H1 (cell line): ENCODE results near the gene PCED1B. TPM values are rescaled to one million over a fixed set of nuclear protein-coding genes. Genes with fewer than 3 reads are reported as not detected.

ENCODE experiments used
- CTCF ChIA-PET: fragments of 300-600 bp; sonication (Branson Sonifier 250); formaldehyde crosslinking; loops from one replicate; lab custom pipeline; 2021; ENCODE audit not compliant: partially characterized antibody; lab: Charles Lee
- POLR2A ChIA-PET: fragments of 300-600 bp; sonication (Branson Sonifier 250); formaldehyde crosslinking; loops from one replicate; lab custom pipeline; 2021; ENCODE audit warnings: inconsistent platforms; ENCODE audit not compliant: partially characterized antibody; lab: Charles Lee
- DNase-seq, 2 experiments: peaks; one replicate each; pipeline versions ENCODE4 v3.0.0 to v3.0.0-alpha.2; 2010 to 2022; ENCODE audit warnings: low spot score in 2 of 2, low read depth in 1 of 2, mixed read lengths in 1 of 2
- FAIRE-seq: peaks from 2 replicates; lab custom pipeline; 2011; peaks lifted over from hg19 to GRCh38; lab: Jason Lieb, UNC
- H2AFZ ChIP-seq: 2 replicates; pipeline ENCODE4 v1.8.1; 2012; ENCODE audit warnings: low read length, inconsistent platforms
- H2AK5ac ChIP-seq: 2 replicates; pipeline ENCODE4 v1.6.1; 2013; ENCODE audit warnings: low read depth, low read length
- H2BK120ac ChIP-seq: replicated peaks from 2 replicates; pipeline ENCODE3; 2013; ENCODE audit warnings: low read depth, low read length, inconsistent platforms
- H2BK12ac ChIP-seq: 2 replicates; pipeline ENCODE4 v1.6.1; 2013; ENCODE audit warnings: low read depth, low read length
- H2BK15ac ChIP-seq: 2 replicates; pipeline ENCODE4 v1.6.1; 2013; ENCODE audit warnings: low read length
- H2BK20ac ChIP-seq: 2 replicates; pipeline ENCODE4 v1.6.1; 2013; ENCODE audit warnings: low read length
- H2BK5ac ChIP-seq: 2 replicates; pipeline ENCODE4 v1.6.1; 2013; ENCODE audit warnings: low read depth, low read length
- H3K14ac ChIP-seq: 2 replicates; pipeline ENCODE4 v1.6.1; 2013; ENCODE audit warnings: inconsistent platforms; ENCODE audit not compliant: insufficient read length
- H3K18ac ChIP-seq: 2 replicates; pipeline ENCODE4 v1.6.1; 2013; ENCODE audit warnings: low read length; ENCODE audit errors: extremely low read depth
- H3K23ac ChIP-seq: 2 replicates; pipeline ENCODE4 v1.6.1; 2013; ENCODE audit warnings: inconsistent platforms; ENCODE audit not compliant: insufficient read length
- H3K23me2 ChIP-seq: 2 replicates; pipeline ENCODE4 v1.6.1; 2013; ENCODE audit warnings: low read depth, low read length
- H3K27ac ChIP-seq: 2 replicates; pipeline ENCODE4 v1.6.1; 2011; ENCODE audit warnings: low read depth, low read length, inconsistent platforms
- H3K27me3 ChIP-seq, 4 experiments: replicated peaks in 1 of 4; 1 replicate in 1 of 4; 2 replicates in 3 of 4; pipeline versions ENCODE4 v1.6.1 to v1.8.1; 2011 to 2013; ENCODE audit warnings: low read length in 3 of 4, mild to moderate bottlenecking in 3 of 4, inconsistent platforms in 2 of 4, mixed read lengths in 2 of 4, moderate library complexity in 1 of 4; ENCODE audit not compliant: control insufficient read depth in 3 of 4, insufficient read depth in 3 of 4; ENCODE audit errors: extremely low read depth in 1 of 4
- H3K36me3 ChIP-seq, 4 experiments: 2 replicates each; pipeline versions ENCODE4 v1.6.1 to v1.8.1; 2011 to 2013; ENCODE audit warnings: mild to moderate bottlenecking in 4 of 4, low read length in 3 of 4, moderate library complexity in 2 of 4, control low read depth in 1 of 4, inconsistent platforms in 1 of 4; ENCODE audit not compliant: insufficient read depth in 4 of 4, control insufficient read depth in 2 of 4
- H3K4ac ChIP-seq: replicated peaks from 2 replicates; pipeline ENCODE3; 2013; ENCODE audit warnings: low read length, low read depth, mixed read lengths, inconsistent platforms; ENCODE audit not compliant: insufficient read length
- H3K4me1 ChIP-seq, 4 experiments: replicated peaks in 1 of 4; 1 replicate in 1 of 4; 2 replicates in 3 of 4; pipeline versions ENCODE4 v1.6.1 to v1.8.1; 2011 to 2013; ENCODE audit warnings: low read length in 3 of 4, inconsistent platforms in 2 of 4, mixed read lengths in 1 of 4; ENCODE audit not compliant: insufficient read depth in 4 of 4, control insufficient read depth in 3 of 4
- H3K4me2 ChIP-seq, 2 experiments: 2 replicates each; pipeline versions ENCODE4 v1.6.1 to v1.8.1; 2011 to 2013; ENCODE audit warnings: low read depth in 2 of 2, low read length in 2 of 2, control low read depth in 1 of 2, inconsistent platforms in 1 of 2, mild to moderate bottlenecking in 1 of 2; ENCODE audit not compliant: insufficient read depth in 1 of 2
- H3K4me3 ChIP-seq, 4 experiments: fragments of 200-600, 300-600 bp in 1 of 4; sonication (generic), shearing (Covaris generic), sonication (Bioruptor Twin) in 1 of 4; 2 replicates each; pipeline versions ENCODE4 v1.5.1 to v1.8.1; 2011 to 2016; ENCODE audit warnings: low read length in 4 of 4, low read depth in 3 of 4, control low read depth in 2 of 4, inconsistent platforms in 2 of 4, mild to moderate bottlenecking in 2 of 4, mixed read lengths in 1 of 4, moderate library complexity in 1 of 4; ENCODE audit not compliant: insufficient read depth in 2 of 4; ENCODE audit errors: extremely low read depth in 1 of 4
- H3K56ac ChIP-seq: replicated peaks from 2 replicates; pipeline ENCODE3; 2013; ENCODE audit warnings: low read depth, mild to moderate bottlenecking, mixed read lengths, low read length, inconsistent platforms; ENCODE audit not compliant: insufficient read length
- H3K79me1 ChIP-seq: 2 replicates; pipeline ENCODE4 v1.6.1; 2013; ENCODE audit warnings: low read depth, low read length, control low read depth
- H3K79me2 ChIP-seq, 2 experiments: 2 replicates each; pipeline versions ENCODE4 v1.6.1 to v1.8.1; 2012 to 2013; ENCODE audit warnings: low read length in 2 of 2, mild to moderate bottlenecking in 2 of 2, inconsistent platforms in 1 of 2; ENCODE audit not compliant: insufficient read depth in 2 of 2, control insufficient read depth in 1 of 2
- H3K9ac ChIP-seq, 4 experiments: replicated peaks in 1 of 4; 1 replicate in 1 of 4; 2 replicates in 3 of 4; pipeline versions ENCODE4 v1.6.1 to v1.8.1; 2011 to 2013; ENCODE audit warnings: low read depth in 3 of 4, low read length in 3 of 4, control low read depth in 2 of 4, mild to moderate bottlenecking in 2 of 4, moderate library complexity in 2 of 4, inconsistent platforms in 1 of 4; ENCODE audit errors: extremely low read depth in 1 of 4
- H3K9me3 ChIP-seq, 2 experiments: 2 replicates each; pipeline versions ENCODE4 v1.6.1 to v1.8.1; 2012 to 2013; ENCODE audit warnings: mild to moderate bottlenecking in 2 of 2, moderate library complexity in 2 of 2, control low read depth in 1 of 2, inconsistent platforms in 1 of 2, low read depth in 1 of 2, low read length in 1 of 2, mixed read lengths in 1 of 2; ENCODE audit not compliant: insufficient read depth in 2 of 2
- H4K20me1 ChIP-seq, 2 experiments: replicated peaks in 1 of 2; 2 replicates each; pipeline versions ENCODE3 to v1.8.1; 2011 to 2013; ENCODE audit warnings: inconsistent platforms in 2 of 2, low read length in 2 of 2, mild to moderate bottlenecking in 1 of 2; ENCODE audit not compliant: insufficient read depth in 2 of 2, control insufficient read depth in 1 of 2
- H4K5ac ChIP-seq: 2 replicates; pipeline ENCODE4 v1.6.1; 2013; ENCODE audit warnings: low read length, low read depth, mixed read lengths, inconsistent platforms; ENCODE audit not compliant: insufficient read length
- H4K8ac ChIP-seq: 2 replicates; pipeline ENCODE4 v1.8.0; 2013; ENCODE audit warnings: mild to moderate bottlenecking, moderate library complexity, low read length, inconsistent platforms; ENCODE audit not compliant: insufficient read depth; ENCODE audit errors: extremely low read depth
- H4K91ac ChIP-seq: replicated peaks from 2 replicates; pipeline ENCODE3; 2013; ENCODE audit warnings: low read length, mixed read lengths, inconsistent platforms; ENCODE audit not compliant: insufficient read length
- JUN ChIP-seq: IDR thresholded peaks from 2 replicates; pipeline ENCODE4 v1.6.1; 2011; ENCODE audit warnings: low read depth, mild to moderate bottlenecking, improper control_type of control experiment, low read length
- TCF12 ChIP-seq: IDR thresholded peaks from 2 replicates; pipeline ENCODE4 v1.6.1; 2011; ENCODE audit warnings: low read depth, mild to moderate bottlenecking, low read length
- ZNF274 ChIP-seq: IDR thresholded peaks from 2 replicates; pipeline ENCODE4 v1.7.0; 2012; ENCODE audit warnings: low read length, borderline replicate concordance; ENCODE audit errors: extremely low read depth
- WGBS, 2 experiments: shearing (Covaris generic) in 1 of 2; methylation state at CpG; one replicate each; pipeline versions ENCODE4 v1.1.6 to v1.1.7; 2013 to 2015; ENCODE audit warnings: low lambda C conversion rate in 2 of 2, mixed read lengths in 2 of 2, inconsistent platforms in 1 of 2, low coverage in 1 of 2, missing lambda C conversion rate in 1 of 2; ENCODE audit not compliant: insufficient replicate concordance in 2 of 2, insufficient coverage in 1 of 2, insufficient read length in 1 of 2; ENCODE audit errors: extremely low coverage in 1 of 2, missing lambda C conversion rate in 1 of 2; 5-methylcytosine and 5-hydroxymethylcytosine counted together
- polyA plus RNA-seq, 7 experiments: library from polyadenylated mRNA; depleted of rRNA in 3 of 7; stranded (reverse) in 5 of 7; unstranded in 2 of 7; fragments of >200 nt in 5 of 7; fragments of 200-250 nt in 2 of 7; gene quantifications; 1 replicate in 5 of 7; 2 replicates in 1 of 7; 4 replicates in 1 of 7; pipeline versions ENCODE4 v1.2.1 to v1.2.3, GENCODE V29; 2011 to 2013; ENCODE audit warnings: missing spikeins in 2 of 7, mixed read lengths in 2 of 7
- total RNA-seq: library from RNA; stranded (reverse); fragmentation: NEBNext Ultra II Directional; extraction: Animal tissue kit (Norgen Biotek cat#: 25700); gene quantifications from 2 replicates; pipeline ENCODE4 v1.2.1, GENCODE V29; 2021

PCED1B gene
- total and polyA plus RNA-seq, 2 of the 8 experiments (the other 6 are each of a cell fraction or from before 2014, with no cell fraction given), result 4.7 to 5.4 TPM

GRCh38 chr12:47099610-47100009 is 20.2 kb downstream of the PCED1B start:
- no peak overlapping the region for H2BK120ac ChIP-seq
- H3K14ac ChIP-seq, result no peak overlapping the region
- H2BK20ac ChIP-seq, result no peak overlapping the region
- no peak overlapping the region for H3K27ac ChIP-seq
- H3K18ac ChIP-seq, result no peak overlapping the region
- H4K8ac ChIP-seq, result no peak overlapping the region
- DNase-seq (no peak), FAIRE-seq (no peak)
- peaks cover 0 to 2% (median 0%) of the 10 kb centered on the region in 4 experiments; a peak in 1 of 7 replicates for H3K4me1 ChIP-seq
- H2BK12ac ChIP-seq, result no peak overlapping the region
- H3K4me2 ChIP-seq, result no peak overlapping the region
- no peak overlapping the region for H4K5ac ChIP-seq
- WGBS, 2 experiments, result 84% methylated on average over 2 of the region's 2 CpGs; no CpG with 5 or more reads in 1 of the 2 experiments
- H2AFZ ChIP-seq, result no peak overlapping the region
- H3K56ac ChIP-seq, result no peak overlapping the region
- H2BK5ac ChIP-seq, result no peak overlapping the region
- H3K27me3 ChIP-seq, result no peaks in the 10 kb centered on the region
- no peak overlapping the region for H3K23ac ChIP-seq
- no peaks in the 10 kb centered on the region for H3K79me1 ChIP-seq
- no peaks in the 10 kb centered on the region for H4K20me1 ChIP-seq
- ChIA-PET CTCF (interaction anchor here (1.2 kb wide), 1 partner anchor 29 kb away, joined by 4 read pairs; no protein-coding TSS in a partner anchor), POLR2A (interaction anchor here (1.3 kb wide), 1 partner anchor 13 kb away, joined by 3 read pairs; no protein-coding TSS in a partner anchor)
- no peak overlapping the region for H2BK15ac ChIP-seq
- H3K4ac ChIP-seq, result no peak overlapping the region
- H3K9ac ChIP-seq, result no peak overlapping the region
- H3K4me3 ChIP-seq, result no peak overlapping the region
- H2AK5ac ChIP-seq, result no peak overlapping the region
- no peak overlapping the region for H4K91ac ChIP-seq
- H3K79me2 ChIP-seq, result no peaks in the 10 kb centered on the region
- TF ChIP-seq JUN, result no peak
- no peak for TF ChIP-seq ZNF274
- no peak for TF ChIP-seq TCF12
- H3K36me3 ChIP-seq, result no peaks in the 10 kb centered on the region
- H3K9me3 ChIP-seq, result no peaks in the 10 kb centered on the region
- no peaks in the 10 kb centered on the region for H3K23me2 ChIP-seq
